Heart left ventricle (tissue), 13 donors: ENCODE measurements around the gene UGT1A6.

ENCODE experiments used
- CTCF ChIP-seq, 12 donors: fragments of 200-600 bp; sonication (generic) in 4 of 12; IDR thresholded peaks; one replicate each; pipeline versions ENCODE4 v1.5.0 to v1.8.0; 2018 to 2022; ENCODE audit warnings: antibody characterized with exemption in 12 of 12, mild to moderate bottlenecking in 5 of 12
- POLR2A ChIP-seq, 2 donors: fragments of 450-650 bp; IDR thresholded peaks; one replicate each; pipeline ENCODE4 v1.6.1; 2017; ENCODE audit warnings: antibody characterized with exemption in 2 of 2, mild to moderate bottlenecking in 2 of 2, moderate library complexity in 2 of 2
- donor health status: ischemic (EF 13 %, LVEDD 7.1; RV severe dilation, severe dysfunction).
- donor health status: DM: no; HTN: yes; CAD: no.
- donor health status: DM: no; HTN: no; CAD: no.
- donor health status: ischemic (EF 25% LVEDD 6.9; RV normal size, moderate dysfunction).
- donor health status: ischemic (EF 25% LVEDD 5.7; RV mildly dilated, moderate dysfunction).
- donor health status: ischemic (EF 35%, LVEDD 5.7; RV mildly dilated, moderate dysfunction).
- donor health status: nonischemic (EF 11% LVEDD 7.7; RV severe dilation, severe dysfunction).
- donor health status: DM: yes; HTN: yes; CAD: no.
- donor health status: PGD.
- donor health status: ischemic (EF 29% LVEDD 5.4; RV normal size, mild dysfunction).
- donor health status: nonischemic (EF 23%, LVEDD 6.1; RV moderate dilation, normal function).

GRCh38 chr2:233799087-233799665 is 106.5 kb downstream of the UGT1A6 start:
- no peak for TF ChIP-seq CTCF (IDR thresholded peaks at IDR 0.05)
- TF ChIP-seq POLR2A (IDR thresholded peaks at IDR 0.05), result no peak
